Testis (tissue), 3 donors: ENCODE results near the gene LRRK1. TPM values are rescaled to one million over a fixed set of nuclear protein-coding genes. Genes with fewer than 3 reads are reported as not detected.

ENCODE experiments used
- DNase-seq: peaks from one replicate; pipeline ENCODE4 v3.0.0-alpha.2; 2019
- H3K27ac ChIP-seq, 2 donors: fragments of 200-600 bp; sonication (generic); one replicate each; pipeline ENCODE4 v1.5.1; 2019
- H3K27me3 ChIP-seq: fragments of 200-600 bp; sonication (generic); one replicate; pipeline ENCODE4 v1.5.1; 2019
- H3K36me3 ChIP-seq: fragments of 200-600 bp; sonication (generic); one replicate; pipeline ENCODE4 v1.5.1; 2017; ENCODE audit warnings: low read depth; ENCODE audit errors: missing control alignments
- H3K4me1 ChIP-seq: fragments of 200-600 bp; sonication (generic); one replicate; pipeline ENCODE4 v1.5.1; 2019
- H3K4me3 ChIP-seq, 2 donors: fragments of 200-600 bp; sonication (generic); one replicate each; pipeline ENCODE4 v1.5.1; 2017 to 2019
- H3K9me3 ChIP-seq: fragments of 200-600 bp; sonication (generic); one replicate; pipeline ENCODE4 v1.5.1; 2017
- POLR2A ChIP-seq: fragments of 450-650 bp; IDR thresholded peaks from one replicate; pipeline ENCODE4 v1.6.1; 2017; ENCODE audit warnings: antibody characterized with exemption, mild to moderate bottlenecking, moderate library complexity
- WGBS, 2 donors: methylation state at CpG; one replicate each; pipeline ENCODE4 v1.1.5; 2018; 5-methylcytosine and 5-hydroxymethylcytosine counted together
- intact Hi-C: fragments of 100-400 bp; cut with DNase I; formaldehyde crosslinking; loops from one replicate; pipeline ENCODE4 v1.15.1; 2023; ENCODE audit warnings: low total_unique reads
- polyA plus RNA-seq: library from polyadenylated mRNA; stranded (reverse); fragments of 350-450 nt; fragmentation: Illumina TruSeq; extraction: RNeasy Lipid Tissue Mini Kit (QIAGEN cat#74804); gene quantifications from one replicate; pipeline ENCODE4 v1.2.3, GENCODE V29; 2014; ENCODE audit warnings: low read depth, low replicate concordance; ENCODE audit not compliant: insufficient read depth
- total RNA-seq, 2 donors: library from RNA; depleted of rRNA; stranded (reverse); fragments of >200 nt; gene quantifications; one replicate each; pipeline ENCODE4 v1.2.3, GENCODE V29; 2016
- TF ChIP-seq, protein P1 (sequence below), 3 experiments: fragments of 450-650 bp in 2 of 3; fragments of 200-600 bp in 1 of 3; sonication (generic) in 1 of 3; IDR thresholded peaks; one replicate each; pipeline ENCODE4 v1.5.1; 2016 to 2019; ENCODE audit warnings: antibody characterized with exemption in 3 of 3, mild to moderate bottlenecking in 2 of 3, moderate library complexity in 1 of 3

The LRRK1 gene
- total and polyA plus RNA-seq, 3 donors from 2014 or later, result 18.8 to 24.6 (median 23.0) TPM

DNA sequence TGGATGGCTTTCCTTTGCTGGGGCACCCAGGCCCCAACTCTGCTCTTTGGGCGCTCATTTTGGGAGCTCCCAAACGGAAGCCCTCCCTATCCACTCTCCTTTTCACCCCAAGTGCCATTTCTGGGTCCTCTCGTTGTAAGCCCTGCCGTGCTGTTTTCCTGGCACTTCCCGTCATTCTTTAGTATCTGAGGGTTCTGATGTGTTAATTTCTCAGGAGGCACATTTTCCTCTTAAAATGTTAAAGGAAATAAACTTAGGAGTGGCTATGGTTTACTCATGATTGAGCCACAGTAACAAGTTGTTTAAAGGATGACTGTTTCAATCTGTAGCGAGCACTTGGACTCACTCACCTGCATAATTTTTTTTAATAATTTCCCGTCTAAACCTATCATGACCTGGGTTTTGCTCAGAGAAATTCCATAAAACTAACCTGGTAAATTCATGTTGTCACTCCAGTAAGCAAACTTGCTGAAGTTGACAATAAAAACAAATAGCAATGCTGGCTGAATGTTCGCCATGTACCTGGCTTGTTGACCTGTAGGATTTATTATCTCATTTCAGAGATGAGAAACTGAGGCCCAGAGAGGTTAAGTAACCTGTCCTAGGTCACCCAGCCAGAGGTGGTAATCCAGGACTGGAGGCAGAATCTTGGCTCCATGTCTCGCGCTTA, 29.0 kb upstream of the LRRK1 start:
- no peak overlapping the region for H3K4me3 ChIP-seq
- 76 to 87% methylated on average over 10 of the region's 10 CpGs for WGBS, 2 donors
- H3K36me3 ChIP-seq, result no peaks in the 10 kb centered on the region
- H3K4me1 ChIP-seq, result peaks cover 7% of the 10 kb centered on the region
- intact Hi-C loops, result no loop called here
- no peak for DNase-seq
- no peak for TF ChIP-seq POLR2A
- TF ChIP-seq, protein P1, sequence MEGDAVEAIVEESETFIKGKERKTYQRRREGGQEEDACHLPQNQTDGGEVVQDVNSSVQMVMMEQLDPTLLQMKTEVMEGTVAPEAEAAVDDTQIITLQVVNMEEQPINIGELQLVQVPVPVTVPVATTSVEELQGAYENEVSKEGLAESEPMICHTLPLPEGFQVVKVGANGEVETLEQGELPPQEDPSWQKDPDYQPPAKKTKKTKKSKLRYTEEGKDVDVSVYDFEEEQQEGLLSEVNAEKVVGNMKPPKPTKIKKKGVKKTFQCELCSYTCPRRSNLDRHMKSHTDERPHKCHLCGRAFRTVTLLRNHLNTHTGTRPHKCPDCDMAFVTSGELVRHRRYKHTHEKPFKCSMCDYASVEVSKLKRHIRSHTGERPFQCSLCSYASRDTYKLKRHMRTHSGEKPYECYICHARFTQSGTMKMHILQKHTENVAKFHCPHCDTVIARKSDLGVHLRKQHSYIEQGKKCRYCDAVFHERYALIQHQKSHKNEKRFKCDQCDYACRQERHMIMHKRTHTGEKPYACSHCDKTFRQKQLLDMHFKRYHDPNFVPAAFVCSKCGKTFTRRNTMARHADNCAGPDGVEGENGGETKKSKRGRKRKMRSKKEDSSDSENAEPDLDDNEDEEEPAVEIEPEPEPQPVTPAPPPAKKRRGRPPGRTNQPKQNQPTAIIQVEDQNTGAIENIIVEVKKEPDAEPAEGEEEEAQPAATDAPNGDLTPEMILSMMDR (IDR thresholded peaks at IDR 0.05), result no peak
- H3K27ac ChIP-seq, result peak overlapping the region in 1 of 2 donors; percentile 41
- no peaks in the 10 kb centered on the region for H3K9me3 ChIP-seq
- no peaks in the 10 kb centered on the region for H3K27me3 ChIP-seq

GRCh38 chr15:100890850-100891249, 28.3 kb upstream of the LRRK1 start:
- Histone ChIP-seq H3K27me3 (no peaks in the 10 kb centered on the region), H3K4me1 (peaks cover 7% of the 10 kb centered on the region), H3K36me3 (no peaks in the 10 kb centered on the region), H3K4me3 (no peak overlapping the region), H3K27ac (no peak overlapping the region), H3K9me3 (no peaks in the 10 kb centered on the region)
- no peak for DNase-seq
- intact Hi-C loops, result no loop called here
- TF ChIP-seq, protein P1 (IDR thresholded peaks at IDR 0.05), result no peak
- no peak for TF ChIP-seq POLR2A
- 92 to 94% methylated on average over 6 of the region's 6 CpGs for WGBS, 2 donors

DNA sequence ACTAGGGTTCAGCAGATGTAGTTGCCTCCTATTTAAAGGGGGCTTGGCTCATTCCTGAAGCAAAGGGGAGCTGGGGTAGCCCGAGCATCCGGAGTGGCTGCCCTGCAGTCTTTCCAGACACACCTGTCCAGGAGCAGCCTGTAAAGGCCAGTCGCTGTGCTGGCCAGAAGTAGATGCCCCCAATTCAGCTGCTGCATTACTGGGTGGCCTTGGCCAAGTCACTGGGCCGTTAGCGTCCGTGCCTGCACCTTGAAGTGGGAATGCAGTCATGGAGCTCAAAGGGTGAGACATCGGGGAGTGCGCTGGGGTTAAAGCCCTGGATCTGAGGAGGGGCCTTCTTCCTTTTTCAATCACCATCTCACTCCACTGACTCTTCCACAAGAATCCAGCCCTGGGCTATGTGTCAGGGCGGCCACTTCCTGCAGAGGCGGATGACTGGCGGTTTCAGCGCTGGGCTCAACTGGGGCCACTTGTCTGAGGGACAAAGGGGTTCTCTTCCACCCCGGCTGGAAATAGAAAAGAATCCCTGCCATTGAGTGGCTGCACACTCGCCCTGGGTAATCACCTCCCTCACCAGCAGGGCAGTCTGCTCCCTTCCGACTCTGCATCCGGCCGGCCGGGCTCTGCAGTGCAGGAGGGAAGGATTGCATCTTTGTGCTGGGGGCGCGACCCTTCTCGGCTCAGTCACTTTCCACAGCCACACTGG, 27.7 kb upstream of the LRRK1 start:
- WGBS, 2 donors, result 67 to 80% methylated on average over 16 to 21 of the region's 21 CpGs
- intact Hi-C loops, result no loop called here
- no peak overlapping the region for H3K27ac ChIP-seq

DNA sequence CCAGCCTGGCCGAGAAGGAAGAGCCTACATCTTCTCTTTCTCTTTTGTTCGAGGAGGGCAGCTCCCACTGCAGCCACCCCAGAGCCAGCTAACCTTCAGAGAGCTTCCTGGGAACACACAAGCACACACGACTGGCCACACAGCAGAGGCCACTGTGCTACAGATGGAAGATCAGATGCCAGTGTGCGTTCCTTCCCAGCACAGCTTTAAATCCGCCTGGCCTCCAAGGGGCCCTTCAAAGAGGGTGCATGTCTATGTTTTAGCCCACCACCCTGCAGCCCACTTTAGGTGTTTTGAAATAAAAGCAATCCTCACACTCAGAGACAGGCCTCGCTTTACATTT, 27.2 kb upstream of the LRRK1 start:
- Histone ChIP-seq H3K27ac (no peak overlapping the region), H3K36me3 (no peaks in the 10 kb centered on the region), H3K9me3 (no peaks in the 10 kb centered on the region), H3K4me3 (no peak overlapping the region), H3K4me1 (peaks cover 7% of the 10 kb centered on the region), H3K27me3 (no peaks in the 10 kb centered on the region)
- TF ChIP-seq POLR2A, result no peak
- TF ChIP-seq, protein P1 (IDR thresholded peaks at IDR 0.05), result no peak
- WGBS, 2 donors, result 60 to 75% methylated on average over 4 to 6 of the region's 6 CpGs
- no peak for DNase-seq
- intact Hi-C loops, result no loop called here

More for the DNA sequence above, 27.7 kb upstream of the LRRK1 start:
- DNase-seq, result no peak
- Histone ChIP-seq H3K4me3 (no peak overlapping the region), H3K9me3 (no peaks in the 10 kb centered on the region), H3K36me3 (no peaks in the 10 kb centered on the region), H3K27me3 (no peaks in the 10 kb centered on the region), H3K4me1 (peaks cover 7% of the 10 kb centered on the region)
- TF ChIP-seq, protein P1 (IDR thresholded peaks at IDR 0.05), result no peak
- no peak for TF ChIP-seq POLR2A
